Measurements from ENCODE around the gene SLC13A4.
"Not testable (repeated sequence)": the region's sequence is repeated elsewhere in the genome, so short reads cannot be mapped to it uniquely, and the experiment has no call there.

SLC13A4 gene

DNA sequence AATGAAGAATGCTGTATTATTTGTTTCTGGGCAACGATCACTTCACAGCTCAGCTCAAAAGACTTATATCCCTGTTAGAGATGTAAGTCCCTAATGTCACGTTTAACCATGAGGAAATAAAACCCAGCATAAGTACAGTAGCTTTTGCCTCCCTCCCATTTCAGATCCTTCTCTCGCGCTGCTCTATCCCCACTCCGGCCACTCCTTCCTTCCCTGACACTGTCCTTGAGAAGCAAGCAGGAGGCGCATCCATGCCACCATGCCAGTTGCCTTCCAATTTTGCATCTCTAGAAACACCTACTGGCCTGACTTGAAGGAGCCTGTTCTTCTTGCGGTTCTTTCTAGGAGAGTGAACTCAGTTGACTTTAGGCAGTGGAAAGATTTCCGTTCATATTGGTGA, 19.4 kb upstream of the SLC13A4 start:
- no peak for DNase-seq

DNA sequence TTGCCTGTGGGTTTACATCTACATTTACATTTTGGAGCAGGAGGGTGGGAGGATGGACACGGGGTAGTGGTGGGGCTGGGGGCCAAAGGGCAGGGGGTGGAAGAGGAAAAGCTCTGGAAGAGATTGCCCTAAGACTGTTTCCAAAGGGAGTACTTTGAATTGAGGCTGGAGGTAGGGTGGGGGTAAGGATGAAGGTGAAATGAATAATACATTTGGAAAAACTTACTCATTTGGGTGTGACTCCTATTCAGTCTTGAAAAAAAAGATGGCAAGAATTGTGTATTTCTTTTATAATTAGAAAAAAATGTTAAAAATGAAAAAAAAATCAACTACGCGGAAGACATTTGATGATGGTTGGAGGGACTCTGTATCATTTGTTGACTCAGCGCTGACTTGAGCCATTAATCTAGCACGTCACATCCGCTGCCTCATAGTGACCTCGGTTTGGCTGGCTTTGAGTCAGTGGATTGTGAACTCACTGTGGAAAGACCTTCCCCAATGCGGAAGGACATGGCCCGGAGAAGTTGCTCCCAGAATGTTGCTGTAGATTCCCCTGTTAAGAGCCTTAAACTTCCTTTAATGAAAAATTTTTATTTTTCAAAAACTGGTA, 17.8 kb upstream of the SLC13A4 start:
- DNase-seq: no peak

DNA sequence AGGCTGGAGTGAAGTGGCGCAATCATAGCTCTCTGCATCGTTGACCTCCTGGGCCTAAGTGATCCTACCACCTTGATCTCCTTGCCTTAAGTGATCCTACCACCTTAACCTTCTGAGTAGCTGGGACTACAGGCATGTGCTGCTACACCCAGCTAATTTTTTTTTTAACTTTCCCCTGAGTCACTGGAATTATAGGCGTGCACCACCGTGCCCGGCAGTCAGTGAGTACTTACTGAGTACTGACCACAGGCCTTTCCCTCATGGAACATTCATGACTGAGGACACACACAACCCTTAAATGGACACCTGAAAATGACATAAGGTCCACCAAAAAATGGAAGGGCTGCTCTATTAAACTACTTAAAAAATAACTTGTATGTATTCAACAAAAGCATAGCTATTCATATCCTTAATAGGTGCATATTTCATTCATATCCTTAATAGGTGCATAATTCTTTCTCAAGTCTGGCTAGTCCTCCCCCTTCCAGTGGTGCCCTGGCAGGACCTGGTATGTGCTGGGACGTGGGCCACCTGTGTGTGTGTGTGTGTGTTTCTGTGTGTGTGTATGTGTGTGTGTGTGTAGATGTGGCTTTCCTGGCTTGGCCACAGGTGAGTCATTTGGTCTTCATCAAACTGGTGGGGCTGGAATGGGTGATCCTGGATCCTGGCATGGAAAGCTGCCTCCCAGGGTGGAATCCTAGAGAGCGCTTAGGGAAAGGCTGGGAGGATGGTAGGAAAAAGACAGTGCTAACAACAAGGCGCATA, 17.1 kb upstream of the SLC13A4 start:
- DNase-seq: no peak

DNA sequence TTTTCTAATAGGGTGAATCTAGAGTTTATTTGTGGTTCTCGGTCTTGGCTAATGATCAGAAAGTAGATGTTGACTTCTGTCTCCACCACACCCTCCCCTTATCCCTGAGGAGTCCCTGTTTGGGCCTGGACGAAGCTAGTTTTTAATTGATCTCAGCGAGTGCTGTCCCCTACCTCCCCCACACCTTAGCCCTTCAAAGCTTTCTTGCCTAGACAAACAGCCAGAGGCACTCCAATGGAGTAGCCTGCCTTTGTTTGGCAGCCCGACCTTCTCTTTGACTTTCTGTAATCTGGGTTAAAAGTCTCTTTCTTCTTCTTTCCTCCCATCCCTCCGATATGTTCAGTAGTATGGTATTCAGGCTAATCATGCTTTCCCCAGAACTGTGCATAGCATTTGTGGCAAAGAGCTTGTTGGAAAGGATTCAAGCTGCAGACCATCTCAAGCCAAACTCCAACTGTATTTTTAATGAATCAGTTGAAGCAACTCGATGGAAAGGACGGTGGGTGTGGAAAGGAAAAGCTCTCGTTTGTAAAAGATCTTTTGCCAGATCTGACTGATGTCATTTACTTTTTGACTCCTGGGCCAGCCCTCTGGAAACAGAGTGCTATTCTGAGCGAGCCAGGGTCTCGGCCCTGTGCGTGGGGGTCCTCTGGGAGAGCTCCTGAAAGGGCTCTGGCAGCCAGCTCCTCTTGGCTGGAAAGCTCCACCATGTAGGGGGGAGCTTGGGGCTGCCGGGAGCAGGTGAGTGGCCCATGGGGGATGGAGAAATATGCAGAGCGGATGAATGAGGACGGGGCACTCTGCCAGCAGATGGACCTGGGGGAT, 16.1 kb upstream of the SLC13A4 start:
- no peak for DNase-seq

DNA sequence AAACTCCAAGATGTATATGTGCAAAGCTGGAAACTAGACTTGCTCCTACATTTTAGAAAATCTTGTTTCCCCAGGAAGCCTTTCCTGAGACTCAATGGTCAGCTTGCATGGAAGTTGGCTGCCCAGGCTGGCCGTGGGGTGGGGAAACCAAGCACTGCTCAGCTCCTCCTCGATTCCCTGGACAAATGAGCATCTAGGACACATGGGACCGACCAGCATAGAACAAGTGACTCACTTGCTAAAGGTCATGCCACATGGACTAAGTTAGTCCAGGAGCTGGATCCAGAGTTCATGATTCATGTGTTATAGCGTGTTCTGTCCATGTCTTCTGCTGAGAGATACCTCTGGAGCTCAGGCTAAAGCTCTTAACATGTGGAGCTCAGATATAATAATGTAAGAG, 14.4 kb upstream of the SLC13A4 start:
- no peak for DNase-seq

DNA sequence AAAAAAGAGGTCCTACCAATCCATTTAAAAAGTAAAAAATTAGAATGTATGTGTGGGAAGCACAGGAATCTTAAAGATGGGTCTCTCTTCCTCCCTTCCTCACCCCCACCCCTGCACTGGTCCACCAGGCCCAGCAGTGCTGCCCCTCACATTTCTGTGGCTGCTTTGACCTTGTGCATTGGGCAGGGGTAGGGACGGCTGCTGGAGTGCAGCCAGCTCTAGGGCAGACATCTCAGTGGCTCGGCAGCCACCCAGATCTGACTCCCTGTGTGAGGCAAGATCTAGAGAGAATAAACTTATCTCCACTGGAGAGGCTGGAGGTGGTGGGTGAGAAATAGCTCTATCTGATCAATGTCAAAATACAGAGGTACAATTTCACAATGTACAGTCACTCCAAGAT, 13.9 kb upstream of the SLC13A4 start:
- DNase-seq: no peak

DNA sequence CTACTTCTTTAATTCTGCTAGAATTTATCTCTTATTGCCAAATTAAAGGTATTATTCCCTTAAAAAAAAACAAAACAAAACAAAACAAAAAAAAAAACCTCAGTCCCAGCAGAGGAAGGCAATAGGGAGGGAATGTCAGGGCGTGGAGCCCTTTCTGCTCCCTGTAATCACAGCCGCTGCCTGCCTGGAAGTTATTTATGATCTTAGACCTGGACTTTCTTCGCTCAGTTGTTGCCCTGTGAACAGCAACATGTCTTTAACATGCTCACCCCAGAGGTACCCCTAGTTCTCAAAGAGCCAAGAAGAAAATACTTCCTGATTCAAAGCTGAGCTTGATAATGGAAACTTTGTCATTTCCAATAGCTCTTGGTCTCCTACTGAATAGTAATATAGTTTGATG, 12.9 kb upstream of the SLC13A4 start:
- DNase-seq: no peak

DNA sequence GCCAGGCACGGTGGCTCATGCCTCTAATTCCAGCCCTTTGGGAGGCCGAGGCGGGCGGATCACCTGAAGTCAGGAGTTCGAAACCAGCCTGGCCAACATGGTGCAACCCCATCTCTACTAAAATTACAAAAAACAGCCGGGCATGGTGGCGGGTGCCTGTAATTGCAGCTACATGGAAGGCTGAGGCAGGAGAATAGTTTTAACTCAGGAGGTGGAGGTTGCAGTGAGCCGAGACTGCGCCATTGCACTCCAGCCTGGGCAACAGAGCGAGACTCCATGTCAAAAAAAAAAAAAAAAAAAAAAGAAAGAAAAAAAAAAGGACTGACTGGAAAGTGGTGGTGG, 9.3 kb upstream of the SLC13A4 start:
- not testable (repeated sequence) for DNase-seq

DNA sequence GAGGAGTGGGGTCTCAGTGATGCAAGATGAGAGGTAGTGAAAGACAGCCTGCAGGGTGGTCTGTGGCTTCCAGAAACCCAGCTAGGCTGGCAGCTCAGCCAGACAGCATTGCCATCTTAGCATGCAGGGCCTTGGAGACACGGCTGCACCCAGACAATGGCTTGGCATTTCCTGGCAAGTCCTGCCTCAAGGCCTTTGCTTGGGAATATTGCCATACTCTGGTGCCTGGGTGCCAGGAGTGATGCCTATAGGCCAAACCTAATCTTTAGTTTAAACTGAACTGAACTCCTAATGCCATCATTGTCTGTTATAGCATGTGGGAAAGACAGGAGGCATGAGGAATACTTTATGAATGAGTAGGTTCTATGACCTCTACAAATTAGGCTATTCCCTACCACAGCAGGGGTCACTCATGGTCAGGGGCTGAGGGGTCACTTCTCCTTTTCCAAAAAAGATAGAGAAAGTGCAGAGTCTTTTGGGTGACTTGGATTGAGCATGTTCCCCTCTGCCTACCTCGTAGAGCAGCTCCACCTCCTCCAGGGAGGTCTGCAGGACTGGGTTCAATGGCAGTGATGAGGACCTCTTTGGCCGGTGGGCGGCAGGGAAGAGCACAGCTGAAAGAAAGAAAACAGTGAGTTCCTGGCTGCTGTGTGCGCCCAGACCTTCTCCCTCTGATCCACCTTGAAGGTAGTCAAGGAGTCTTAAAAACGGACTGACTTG, 8.8 kb upstream of the SLC13A4 start:
- no peak for DNase-seq

DNA sequence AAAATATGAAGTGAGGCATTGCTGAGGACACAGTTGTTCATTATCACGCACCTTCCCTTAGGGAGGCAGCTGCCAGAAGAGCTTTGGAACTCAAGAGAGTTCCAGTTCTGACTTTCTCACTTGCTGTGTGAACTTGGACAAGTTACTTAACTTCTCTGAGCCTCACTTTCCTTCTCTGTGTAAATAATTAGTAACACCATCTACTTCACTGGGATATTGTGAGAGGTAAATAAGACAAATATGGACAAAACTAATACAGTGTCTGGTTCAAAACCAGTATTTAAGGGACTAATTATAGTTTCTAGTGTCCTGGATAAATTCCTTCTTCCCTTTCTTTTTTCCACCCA, 6.3 kb upstream of the SLC13A4 start:
- DNase-seq: no peak

DNA sequence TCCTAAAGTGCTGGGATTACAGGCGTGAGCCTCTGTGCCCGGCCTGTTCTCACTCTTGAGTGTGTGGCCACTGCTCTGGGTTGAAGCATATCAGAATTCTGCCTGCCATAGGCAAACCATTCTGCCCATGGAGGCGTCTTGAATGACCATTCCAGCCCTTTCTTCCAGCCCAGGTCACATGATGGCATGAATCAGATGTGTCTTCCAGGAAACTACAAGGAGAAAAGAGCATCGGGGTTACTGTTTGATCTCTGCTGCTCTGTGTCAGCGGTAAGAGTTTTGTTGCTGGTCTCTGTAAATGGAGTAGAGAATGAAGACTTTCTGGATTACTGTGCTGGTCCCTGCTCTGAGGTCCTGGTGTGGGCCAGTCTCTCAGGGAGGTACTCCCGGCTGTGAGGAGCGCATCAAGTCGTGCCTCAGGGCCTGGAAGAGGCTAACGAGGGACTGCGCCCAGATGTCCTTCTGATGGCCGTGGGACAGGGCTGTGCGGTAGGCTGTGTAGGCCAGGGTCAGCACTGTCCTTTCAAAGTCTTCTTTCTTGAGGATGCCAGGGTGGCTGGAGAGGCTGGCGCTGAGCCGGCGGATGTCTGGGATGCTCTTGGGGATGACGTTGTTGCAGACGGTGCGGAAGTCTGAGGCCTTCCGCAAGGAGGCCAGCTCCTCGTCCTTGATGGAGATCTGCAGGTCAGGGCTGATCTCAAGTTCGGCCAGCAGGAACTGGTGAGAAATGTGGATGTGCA, 5.8 kb upstream of the SLC13A4 start:
- no peak for DNase-seq

DNA sequence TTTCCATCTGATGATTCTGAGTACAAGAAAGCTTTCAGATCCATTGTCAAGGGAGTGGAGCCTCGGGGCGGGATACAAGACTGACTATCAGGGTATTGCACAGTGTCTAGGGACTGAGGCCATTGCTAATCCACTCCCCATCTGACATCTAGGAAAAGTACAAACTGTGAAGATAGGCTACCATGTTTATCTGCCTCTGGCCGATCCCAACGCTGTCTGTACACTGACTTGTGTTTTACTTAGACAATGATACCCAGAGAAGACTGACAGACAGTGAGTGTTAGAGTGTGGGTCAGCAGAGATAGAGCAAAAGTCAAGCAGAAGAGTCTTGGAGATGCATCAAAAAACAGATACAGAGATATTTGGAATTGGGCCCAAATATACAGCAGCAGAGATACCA, 3.1 kb upstream of the SLC13A4 start:
- DNase-seq: no peak

DNA sequence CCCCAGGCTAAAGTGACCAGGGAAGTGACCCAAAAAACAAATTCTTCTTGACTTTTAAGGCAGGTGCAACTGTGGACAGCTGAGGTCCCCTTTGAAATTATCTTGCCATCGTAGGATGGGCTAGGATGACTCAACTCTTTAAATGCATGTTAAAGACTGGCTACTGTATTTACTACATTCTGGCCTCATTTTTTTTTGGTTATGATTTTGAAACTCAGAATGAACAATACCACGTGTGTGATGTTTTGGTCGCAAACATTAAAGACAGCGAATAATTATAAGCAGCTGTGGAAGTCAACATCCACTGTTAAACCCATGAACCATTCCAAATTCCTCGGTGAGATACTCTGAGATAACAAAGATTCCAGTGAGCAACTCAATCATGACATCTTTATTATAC, 1.2 kb upstream of the SLC13A4 start:
- DNase-seq: no peak

DNA sequence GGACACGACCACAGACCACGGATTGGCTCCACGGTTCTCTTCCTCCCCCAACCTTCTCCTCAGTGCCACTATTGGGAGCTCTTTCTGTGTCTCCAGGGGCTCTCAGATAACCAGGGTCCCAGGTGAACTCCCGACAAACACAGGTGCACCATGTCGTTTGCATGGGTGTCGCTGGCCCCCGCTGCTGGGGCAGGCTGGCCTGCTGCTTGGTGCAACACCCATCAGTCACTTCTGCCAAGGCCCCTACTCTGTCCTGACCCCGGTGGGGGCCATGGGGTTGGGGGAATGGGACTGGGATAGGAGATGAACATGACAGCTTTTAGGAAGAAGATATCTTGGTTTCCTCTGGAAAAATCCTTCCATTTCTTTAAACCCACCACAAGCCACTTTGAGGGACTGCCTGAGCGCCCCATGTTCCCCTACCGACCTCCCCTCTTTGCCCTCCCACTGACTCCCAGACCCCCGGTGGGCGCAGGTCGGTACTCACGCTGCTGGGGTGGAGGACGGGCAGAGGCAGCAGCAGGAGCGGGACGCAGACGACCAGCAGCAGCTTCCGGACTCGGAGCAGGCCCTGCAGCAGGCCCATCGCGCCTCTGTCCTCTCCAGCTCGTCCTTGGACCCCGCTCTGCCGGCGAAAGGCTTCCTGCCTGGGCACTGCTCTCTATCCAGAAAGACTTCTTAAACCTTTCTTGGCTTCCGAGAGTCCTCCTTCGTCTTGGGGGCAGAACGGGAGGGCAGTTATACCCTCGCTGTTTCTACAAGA, 894 bp downstream of the SLC13A4 start:
- no peak for DNase-seq

DNA sequence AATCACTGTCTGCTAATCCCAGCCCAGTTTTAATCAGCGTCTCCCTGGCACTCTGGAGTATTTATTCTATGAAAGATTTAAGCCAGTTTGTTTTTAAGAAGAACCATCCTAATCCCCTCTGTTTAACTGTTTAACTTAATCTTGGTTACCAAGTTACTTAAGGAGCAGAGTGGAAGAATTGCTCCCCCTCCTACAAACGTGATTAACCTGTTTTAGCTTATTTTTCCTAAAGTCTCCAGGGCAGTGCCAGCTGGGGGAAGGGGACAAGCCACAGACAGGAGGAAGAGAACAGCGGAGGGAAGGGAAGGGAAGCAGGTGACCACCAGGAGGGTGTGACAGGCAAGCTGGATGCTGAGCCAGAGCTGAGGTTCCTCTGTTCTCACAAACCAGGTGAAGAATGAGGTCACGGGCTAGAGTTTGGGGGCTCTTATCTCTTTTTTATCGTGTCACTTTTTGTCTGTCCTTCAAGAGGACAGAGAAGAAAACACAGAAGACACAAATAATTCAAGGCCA, 1.7 kb downstream of the SLC13A4 start:
- no peak for DNase-seq

DNA sequence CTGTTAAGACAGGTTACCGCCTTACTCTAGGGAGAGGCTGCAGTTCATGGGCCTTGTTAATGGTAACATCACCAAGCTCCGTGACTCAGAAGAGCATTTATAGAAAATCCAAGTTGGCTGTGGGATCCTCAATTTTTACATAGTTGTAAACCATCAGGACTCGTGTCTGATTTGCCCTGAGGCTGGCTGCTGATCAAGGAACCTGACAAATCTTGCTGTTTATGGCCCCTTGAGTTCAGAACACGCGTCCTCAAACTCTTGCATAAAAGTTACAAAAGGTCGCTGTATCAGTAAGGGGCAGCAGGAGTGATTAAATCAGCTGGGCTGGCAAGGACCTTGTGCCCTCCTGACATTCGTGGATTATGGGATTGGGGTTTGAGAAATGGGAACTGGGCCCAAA, 4.6 kb downstream of the SLC13A4 start:
- DNase-seq: no peak

DNA sequence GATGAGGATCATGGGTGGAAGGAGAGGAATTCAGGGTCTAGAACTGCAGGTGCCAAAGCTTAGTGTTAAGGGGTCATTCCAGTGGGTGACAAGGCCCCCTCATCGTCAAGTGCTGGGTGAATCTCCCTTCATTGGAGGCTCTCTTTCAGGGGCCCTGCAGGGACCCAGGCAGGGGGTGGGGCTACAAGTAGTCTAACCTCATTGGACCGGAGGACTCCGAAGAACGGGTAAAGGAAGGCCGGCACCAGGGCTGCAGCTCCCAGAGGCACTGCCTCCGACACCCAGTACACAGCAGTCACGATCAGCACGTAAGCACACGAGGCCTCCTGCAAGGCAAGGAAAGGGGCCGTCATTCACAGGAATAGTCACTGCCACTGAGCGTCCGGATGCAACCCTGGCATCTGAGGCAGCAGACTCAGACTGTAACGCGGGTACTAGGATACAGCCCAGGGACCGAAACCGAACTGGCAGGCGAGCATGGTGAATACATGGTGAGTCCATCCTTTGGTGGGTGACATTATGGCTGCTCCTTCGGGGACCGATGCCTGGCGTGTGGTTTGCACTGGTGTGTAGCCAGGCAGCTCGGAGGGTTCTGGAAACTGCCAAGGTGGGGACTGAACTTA, 6.7 kb downstream of the SLC13A4 start:
- no peak for DNase-seq

DNA sequence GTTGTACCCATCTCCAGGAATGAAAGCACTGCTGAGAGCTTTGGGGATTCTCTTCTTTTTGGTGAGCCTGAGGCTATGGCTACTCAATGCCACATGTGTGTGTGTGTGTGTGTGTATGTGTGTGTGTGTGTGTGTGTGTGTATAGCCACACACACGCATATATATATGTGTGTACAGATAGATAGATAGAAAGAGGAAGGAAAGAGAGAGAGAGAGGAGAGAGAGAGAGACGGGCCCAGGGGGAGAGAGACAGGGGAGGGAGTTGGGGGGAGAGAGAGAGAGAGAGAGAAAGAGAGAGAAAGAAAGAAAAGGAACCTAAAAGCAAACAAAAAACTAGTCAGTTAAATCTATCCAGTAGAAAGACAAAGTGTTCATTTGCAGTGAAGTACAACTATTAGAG, 8.3 kb downstream of the SLC13A4 start:
- no peak for DNase-seq

DNA sequence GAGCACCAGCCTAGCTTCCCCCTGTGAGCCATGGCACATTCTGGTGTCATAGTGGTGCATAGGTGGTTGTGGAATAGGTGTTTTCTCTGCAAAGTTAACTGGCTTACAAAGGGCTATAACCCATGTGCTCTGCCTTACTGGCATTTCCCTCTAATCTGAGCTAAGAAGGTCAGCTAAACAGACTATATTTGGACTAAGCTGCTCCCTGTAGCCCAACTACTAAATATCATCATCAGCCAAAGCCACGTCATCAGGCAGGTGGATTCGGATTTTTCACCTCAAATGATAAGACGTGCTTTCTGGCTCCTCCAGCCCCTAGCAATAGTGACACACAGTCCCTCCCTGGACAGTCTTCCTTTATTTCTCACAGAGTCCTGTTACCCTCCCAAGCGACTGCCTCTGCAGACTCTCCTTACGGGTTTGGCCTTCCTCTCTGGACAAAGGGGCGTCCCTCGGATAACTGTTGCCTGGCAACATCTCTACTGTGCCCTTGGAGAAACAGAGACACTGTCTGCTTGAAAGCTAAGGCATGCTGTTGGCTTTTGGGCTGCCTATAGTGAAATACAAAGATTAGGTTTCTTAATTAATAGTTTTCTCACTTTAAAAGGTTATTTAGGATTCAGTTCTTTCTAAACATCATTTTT, 9.1 kb downstream of the SLC13A4 start:
- DNase-seq: no peak

DNA sequence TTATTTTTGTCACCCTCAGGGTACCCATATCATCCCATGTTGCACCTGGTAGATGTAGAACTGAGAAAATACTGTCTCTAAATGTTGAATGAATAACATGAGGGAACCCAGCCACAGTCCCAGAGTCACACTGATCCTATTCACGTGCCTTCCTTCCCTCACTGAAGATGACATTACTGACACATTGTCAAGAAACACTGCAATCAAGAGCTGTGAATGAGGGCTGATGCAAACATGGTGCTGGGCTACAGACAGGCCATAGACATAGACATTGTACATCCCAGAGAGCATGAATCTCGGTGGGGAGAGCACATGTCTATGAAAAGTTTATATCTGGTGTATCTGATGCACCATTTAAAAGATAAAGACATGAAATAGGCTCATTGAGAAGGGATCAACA, 9.8 kb downstream of the SLC13A4 start:
- no peak for DNase-seq

DNA sequence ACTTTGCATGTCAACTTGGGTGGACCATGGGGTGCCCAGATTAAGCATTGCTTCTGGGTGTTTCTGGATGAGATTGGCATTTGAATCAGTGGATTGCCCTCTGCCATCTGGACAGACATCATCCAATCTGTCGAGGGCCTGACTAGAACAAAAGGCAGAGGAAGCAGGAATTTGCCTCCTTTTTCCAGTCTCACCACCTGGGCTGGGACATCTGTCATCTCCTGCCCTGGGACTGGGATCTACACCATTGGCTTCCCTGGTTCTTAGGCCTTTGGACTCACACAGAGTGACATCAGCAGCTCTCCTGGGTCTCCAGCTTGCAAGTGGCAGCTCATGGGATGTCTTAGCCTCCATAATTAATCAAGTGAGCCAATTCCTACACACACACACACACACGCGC, 10.3 kb downstream of the SLC13A4 start:
- no peak for DNase-seq
